Measurements from ENCODE around the gene CETN3. TPM values are rescaled to one million over a fixed set of nuclear protein-coding genes. Genes with fewer than 3 reads are reported as not detected.

CETN3 gene
- total and polyA plus RNA-seq, 2 of the 8 experiments (the other 6 are each of a cell fraction or from before 2014, with no cell fraction given): 4.8 to 43.8 TPM

- POLR2A ChIA-PET (ENCODE audit: partially characterized antibody): no interaction called here
- no peak overlapping the region for H2BK5ac ChIP-seq (ENCODE audit: low read depth, low read length)
- H4K91ac ChIP-seq (replicated peaks; ENCODE audit: insufficient read length, low read length): no peak overlapping the region
- H3K9ac ChIP-seq (replicated peaks in 1 of 4; ENCODE audit: extremely low read depth in 1 of 4, low read depth in 3 of 4, low read length in 3 of 4): no peak overlapping the region
- no peaks in the 10 kb centered on the region for H3K36me3 ChIP-seq (ENCODE audit: control insufficient read depth in 2 of 4, insufficient read depth in 4 of 4, low read length in 3 of 4)
- H3K18ac ChIP-seq (ENCODE audit: extremely low read depth, low read length): no peak overlapping the region
- H3K4ac ChIP-seq (replicated peaks; ENCODE audit: insufficient read length, low read depth, low read length): no peak overlapping the region
- H2AK5ac ChIP-seq (ENCODE audit: low read depth, low read length): no peak overlapping the region
- no peak overlapping the region for H2BK15ac ChIP-seq (ENCODE audit: low read length)
- no peak for FAIRE-seq
- no peak overlapping the region for H3K27ac ChIP-seq (ENCODE audit: low read depth, low read length)
- H3K23ac ChIP-seq (ENCODE audit: insufficient read length): no peak overlapping the region
- no peak overlapping the region for H2BK20ac ChIP-seq (ENCODE audit: low read length)
- 72% methylated on average over 3 of the region's 3 CpGs; no CpG with 5 or more reads in 1 of the 2 experiments for WGBS, 2 experiments (ENCODE audit: extremely low coverage in 1 of 2, insufficient coverage in 1 of 2, insufficient read length in 1 of 2, insufficient replicate concordance in 2 of 2, low coverage in 1 of 2, low lambda C conversion rate in 2 of 2, missing lambda C conversion rate in 1 of 2)
- DNase-seq (ENCODE audit: low read depth in 1 of 2, low spot score in 2 of 2): no peak
- H3K9me3 ChIP-seq (ENCODE audit: insufficient read depth in 2 of 2, low read depth in 1 of 2, low read length in 1 of 2): no peaks in the 10 kb centered on the region
- H3K56ac ChIP-seq (replicated peaks; ENCODE audit: insufficient read length, low read depth, low read length): no peak overlapping the region
- H3K27me3 ChIP-seq (replicated peaks in 1 of 4; ENCODE audit: control insufficient read depth in 3 of 4, extremely low read depth in 1 of 4, insufficient read depth in 3 of 4, low read length in 3 of 4): no peaks in the 10 kb centered on the region
- no peak overlapping the region for H3K4me2 ChIP-seq (ENCODE audit: insufficient read depth in 1 of 2, low read depth in 2 of 2, low read length in 2 of 2)
- H4K20me1 ChIP-seq (replicated peaks in 1 of 2; ENCODE audit: control insufficient read depth in 1 of 2, insufficient read depth in 2 of 2, low read length in 2 of 2): no peaks in the 10 kb centered on the region
- H4K5ac ChIP-seq (ENCODE audit: insufficient read length, low read depth, low read length): no peak overlapping the region
- no peak overlapping the region for H3K14ac ChIP-seq (ENCODE audit: insufficient read length)
- H3K79me1 ChIP-seq (ENCODE audit: low read depth, low read length): no peaks in the 10 kb centered on the region
- no peaks in the 10 kb centered on the region for H3K4me1 ChIP-seq (replicated peaks in 1 of 4; ENCODE audit: control insufficient read depth in 3 of 4, insufficient read depth in 4 of 4, low read length in 3 of 4)
- TF ChIP-seq HDAC6 (IDR thresholded peaks at IDR 0.05; ENCODE audit: low read depth, low read length) (no peak), SIRT6 (IDR thresholded peaks at IDR 0.05; ENCODE audit: low read length) (no peak), EGR1 (IDR thresholded peaks at IDR 0.05; ENCODE audit: borderline replicate concordance, low read depth, low read length) (no peak), ZNF274 (IDR thresholded peaks at IDR 0.05; ENCODE audit: borderline replicate concordance, extremely low read depth, low read length) (no peak), SUZ12 (IDR thresholded peaks at IDR 0.05; ENCODE audit: low read length) (no peak), SRF (IDR thresholded peaks at IDR 0.05; ENCODE audit: low read depth, low read length) (no peak), RBBP5 (IDR thresholded peaks at IDR 0.05; ENCODE audit: borderline replicate concordance, low read depth, low read length) (no peak), CHD2 (IDR thresholded peaks at IDR 0.05; ENCODE audit: low read length) (no peak), SP1 (IDR thresholded peaks at IDR 0.05; ENCODE audit: low read depth, low read length) (no peak), POLR2A (IDR thresholded peaks at IDR 0.05; ENCODE audit: control extremely low read depth in 1 of 2, low read depth in 2 of 2, low read length in 2 of 2) (no peak), CHD1 (IDR thresholded peaks at IDR 0.05; ENCODE audit: low read depth, low read length) (no peak), BCL11A (IDR thresholded peaks at IDR 0.05; ENCODE audit: low read depth in 2 of 2, low read length in 2 of 2) (no peak), CREB1 (IDR thresholded peaks at IDR 0.05) (no peak), BACH1 (IDR thresholded peaks at IDR 0.05; ENCODE audit: low read length) (no peak), ASH2L (IDR thresholded peaks at IDR 0.05; ENCODE audit: low read length) (no peak), HDAC2 (IDR thresholded peaks at IDR 0.05; ENCODE audit: borderline replicate concordance in 1 of 2, low read depth in 2 of 2, low read length in 2 of 2) (no peak)
- H2AFZ ChIP-seq (ENCODE audit: low read length): no peak overlapping the region
- no peak overlapping the region for H3K4me3 ChIP-seq (ENCODE audit: extremely low read depth in 1 of 4, insufficient read depth in 2 of 4, low read depth in 3 of 4, low read length in 4 of 4)
- H4K8ac ChIP-seq (ENCODE audit: extremely low read depth, insufficient read depth, low read length): no peak overlapping the region
- H3K23me2 ChIP-seq (ENCODE audit: low read depth, low read length): no peaks in the 10 kb centered on the region
- CTCF ChIA-PET (ENCODE audit: partially characterized antibody): interaction anchor here (1.0 to 1.3 kb wide), 2 partner anchors 22 to 81 kb away, joined by 3 read pairs; no protein-coding TSS in a partner anchor
- no peaks in the 10 kb centered on the region for H3K79me2 ChIP-seq (ENCODE audit: control insufficient read depth in 1 of 2, insufficient read depth in 2 of 2, low read length in 2 of 2)
- H2BK120ac ChIP-seq (replicated peaks; ENCODE audit: low read depth, low read length): no peak overlapping the region
- H2BK12ac ChIP-seq (ENCODE audit: low read depth, low read length): no peak overlapping the region
Measured at GRCh38 chr5:90353254-90353653, 56.3 kb downstream of the CETN3 start.

Measured in H1 (cell line).